ENCODE measurements around the gene ZHX3. TPM values are rescaled to one million over a fixed set of nuclear protein-coding genes. Genes with fewer than 3 reads are reported as not detected.

Gene ZHX3
- total RNA-seq, 4 donors from 2014 or later, result 89.3 to 173 (median 156) TPM

DNA sequence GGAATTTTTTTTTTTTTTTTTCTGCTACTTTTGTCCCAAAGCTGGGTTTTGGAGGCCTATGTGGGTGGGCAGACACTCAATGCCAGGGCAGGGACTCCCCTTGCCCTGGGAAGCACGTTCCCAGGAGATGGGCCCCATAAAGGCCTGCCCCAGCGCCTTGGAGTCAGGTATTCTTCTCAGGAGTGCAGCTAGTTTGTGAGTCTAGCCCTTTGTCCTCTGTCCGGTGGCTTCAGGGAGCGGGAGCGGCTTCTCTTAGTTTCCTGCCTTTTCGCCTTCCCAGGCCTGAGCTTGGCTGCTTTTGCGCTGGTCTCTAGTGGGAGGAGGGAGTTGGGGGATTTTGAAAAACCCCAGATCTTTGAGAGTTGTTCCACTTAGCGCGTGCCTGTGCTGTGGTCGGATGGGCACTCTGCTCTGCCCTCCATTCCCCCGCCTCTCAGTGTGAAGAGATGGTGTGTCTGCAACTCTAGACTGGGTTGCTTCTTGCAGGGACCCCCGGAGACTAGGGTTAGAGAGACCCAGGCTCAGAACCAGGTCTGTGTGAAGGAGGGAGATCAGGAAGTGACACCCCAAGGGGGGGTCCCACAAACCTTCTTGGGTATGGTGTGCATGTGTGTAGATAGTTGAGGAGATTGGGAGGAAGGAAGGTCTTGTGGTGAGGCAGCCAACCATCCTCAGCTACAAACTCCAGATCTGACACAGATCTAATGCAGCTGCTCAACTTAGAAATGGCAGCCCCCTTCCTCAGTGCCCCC lies 178.9 kb downstream of the ZHX3 start:
- WGBS, result 9% methylated on average over 12 of the region's 12 CpGs
- Histone ChIP-seq H3K4me3 (peak overlapping the region; percentile 79 to 93 (median 90)), H3K9me3 (no peaks in the 10 kb centered on the region), H3K4me1 (peaks cover 51 to 78% (median 74%) of the 10 kb centered on the region in 4 donors), H3K27me3 (no peaks in the 10 kb centered on the region), H3K27ac (replicated peaks in 1 of 4) (peak overlapping the region; percentile 95 to 97 (median 96)), H3K36me3 (no peaks in the 10 kb centered on the region)
- no peak for DNase-seq (ENCODE audit: extremely low spot score)
- TF ChIP-seq POLR2A (IDR thresholded peaks at IDR 0.05; ENCODE audit: low read depth), result no peak
- intact Hi-C loops (cut with DNase I), result loop anchor here (5.0 kb wide), 2 partner anchors 34 to 204 kb away; partner anchors contain the start of gene LPIN3

DNA sequence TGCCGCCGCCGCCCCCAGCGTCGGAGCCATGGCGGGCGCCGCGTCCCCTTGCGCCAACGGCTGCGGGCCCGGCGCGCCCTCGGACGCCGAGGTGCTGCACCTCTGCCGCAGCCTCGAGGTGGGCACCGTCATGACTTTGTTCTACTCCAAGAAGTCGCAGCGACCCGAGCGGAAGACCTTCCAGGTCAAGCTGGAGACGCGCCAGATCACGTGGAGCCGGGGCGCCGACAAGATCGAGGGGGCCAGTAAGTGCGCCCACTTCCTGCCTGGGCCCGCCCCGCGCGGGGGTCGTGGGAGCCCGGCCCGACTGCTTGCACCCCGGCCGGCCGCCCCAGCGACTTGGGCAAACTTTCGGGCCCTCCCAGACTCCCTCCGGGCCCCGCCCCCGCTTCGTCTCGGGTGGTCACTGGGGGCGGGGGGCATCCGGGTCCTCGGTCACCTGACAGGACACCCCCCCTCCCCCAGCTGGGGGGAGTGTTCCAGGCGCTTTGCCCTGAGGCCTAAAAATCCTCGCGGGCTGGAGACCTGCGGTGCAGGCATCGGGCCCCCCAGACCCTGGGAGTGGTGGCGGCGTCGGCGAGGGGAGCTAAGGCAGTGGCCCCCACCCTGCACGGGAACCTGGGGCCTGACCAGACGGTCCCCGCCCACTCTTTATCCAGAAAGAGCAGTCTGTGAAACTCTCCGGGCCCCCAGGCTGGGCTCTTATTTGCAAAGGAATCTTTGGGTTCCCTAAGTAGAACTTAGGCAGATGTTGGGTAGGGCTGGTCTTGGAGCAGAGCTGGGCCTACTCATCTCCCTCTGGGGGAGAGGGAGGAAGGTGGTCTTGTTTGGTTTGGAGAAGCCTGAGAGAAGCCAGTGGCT lies 179.7 kb downstream of the ZHX3 start:
- Histone ChIP-seq H3K4me1 (peaks cover 44 to 70% (median 66%) of the 10 kb centered on the region in 4 donors), H3K27me3 (no peaks in the 10 kb centered on the region), H3K9me3 (no peaks in the 10 kb centered on the region), H3K27ac (replicated peaks in 1 of 4) (peak overlapping the region; percentile 95 to 97 (median 96)), H3K4me3 (peak overlapping the region; percentile 79 to 93 (median 90)), H3K36me3 (no peaks in the 10 kb centered on the region)
- TF ChIP-seq, protein P1, sequence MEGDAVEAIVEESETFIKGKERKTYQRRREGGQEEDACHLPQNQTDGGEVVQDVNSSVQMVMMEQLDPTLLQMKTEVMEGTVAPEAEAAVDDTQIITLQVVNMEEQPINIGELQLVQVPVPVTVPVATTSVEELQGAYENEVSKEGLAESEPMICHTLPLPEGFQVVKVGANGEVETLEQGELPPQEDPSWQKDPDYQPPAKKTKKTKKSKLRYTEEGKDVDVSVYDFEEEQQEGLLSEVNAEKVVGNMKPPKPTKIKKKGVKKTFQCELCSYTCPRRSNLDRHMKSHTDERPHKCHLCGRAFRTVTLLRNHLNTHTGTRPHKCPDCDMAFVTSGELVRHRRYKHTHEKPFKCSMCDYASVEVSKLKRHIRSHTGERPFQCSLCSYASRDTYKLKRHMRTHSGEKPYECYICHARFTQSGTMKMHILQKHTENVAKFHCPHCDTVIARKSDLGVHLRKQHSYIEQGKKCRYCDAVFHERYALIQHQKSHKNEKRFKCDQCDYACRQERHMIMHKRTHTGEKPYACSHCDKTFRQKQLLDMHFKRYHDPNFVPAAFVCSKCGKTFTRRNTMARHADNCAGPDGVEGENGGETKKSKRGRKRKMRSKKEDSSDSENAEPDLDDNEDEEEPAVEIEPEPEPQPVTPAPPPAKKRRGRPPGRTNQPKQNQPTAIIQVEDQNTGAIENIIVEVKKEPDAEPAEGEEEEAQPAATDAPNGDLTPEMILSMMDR (IDR thresholded peaks at IDR 0.05), result no peak
- TF ChIP-seq POLR2AphosphoS5 (IDR thresholded peaks at IDR 0.05), result peak; percentile 64 to 68
- no peak for TF ChIP-seq POLR2A (IDR thresholded peaks at IDR 0.05; ENCODE audit: low read depth)
- TF ChIP-seq EP300 (IDR thresholded peaks at IDR 0.05), result no peak
- intact Hi-C loops (cut with DNase I), result loop anchor here (5.0 kb wide), 2 partner anchors 34 to 204 kb away; partner anchors contain the start of gene LPIN3
- no peak for DNase-seq (ENCODE audit: extremely low spot score)
- WGBS, result 6% methylated on average over 2 of the region's 66 CpGs

DNA sequence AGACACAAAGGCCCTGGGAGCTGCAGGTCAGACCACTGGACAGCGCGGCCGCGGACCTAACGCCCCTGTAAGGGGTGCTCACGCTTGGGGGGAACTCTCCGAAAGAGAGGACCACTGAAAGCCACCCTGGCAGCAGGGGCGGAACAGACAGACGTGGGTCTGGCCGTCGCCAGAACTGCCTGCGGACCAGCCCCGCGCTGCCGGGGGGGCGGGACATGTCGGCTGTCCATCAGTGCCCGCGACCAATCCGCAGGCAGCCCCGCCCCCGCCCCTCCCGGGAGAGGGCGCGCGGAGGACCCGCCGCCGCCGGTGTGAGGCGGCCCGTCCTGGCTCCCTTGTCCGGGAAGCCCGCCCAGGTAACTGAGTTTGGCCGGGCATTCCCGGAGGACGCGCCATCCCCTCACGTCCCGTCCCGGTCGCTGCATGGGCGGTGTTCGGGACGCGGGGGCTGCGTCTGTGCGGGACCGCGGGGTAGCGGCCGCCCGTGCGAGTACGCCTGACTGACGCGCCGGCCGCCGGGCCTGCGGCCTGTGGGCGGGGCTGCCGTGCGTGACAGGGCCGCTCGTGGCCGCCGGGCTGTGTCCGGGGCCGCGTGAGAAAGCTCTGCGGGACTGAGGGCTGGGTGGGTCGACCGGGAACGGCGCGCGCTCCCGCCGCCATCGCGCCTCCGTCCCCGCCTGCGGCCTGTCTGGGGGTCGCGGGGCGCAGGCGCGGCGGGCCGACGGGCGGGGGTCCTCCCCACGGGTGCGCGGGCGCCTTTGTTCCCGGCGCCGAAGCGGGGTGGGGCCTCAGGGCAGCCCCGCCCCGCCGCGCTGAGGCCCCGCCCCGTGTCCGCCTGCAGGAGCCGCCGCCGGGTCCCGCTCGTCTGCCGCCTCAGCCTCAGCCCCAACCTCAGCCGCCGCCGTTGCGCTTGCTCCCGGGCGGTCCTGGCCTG lies 180.6 kb downstream of the ZHX3 start, which contains the start of gene PLCG1:
PLCG1 (plus strand) TSS at position 864 of the 934 bp plus-strand sequence. CDS start 99 bp downstream, outside the sequence.
- DNase-seq (ENCODE audit: extremely low spot score), result peak; percentile 95
- intact Hi-C loops (cut with DNase I), result loop anchor here (5.0 kb wide), 2 partner anchors 35 to 205 kb away; partner anchors contain the start of gene LPIN3
- WGBS, result 0% methylated on average over 8 of the region's 121 CpGs

DNA sequence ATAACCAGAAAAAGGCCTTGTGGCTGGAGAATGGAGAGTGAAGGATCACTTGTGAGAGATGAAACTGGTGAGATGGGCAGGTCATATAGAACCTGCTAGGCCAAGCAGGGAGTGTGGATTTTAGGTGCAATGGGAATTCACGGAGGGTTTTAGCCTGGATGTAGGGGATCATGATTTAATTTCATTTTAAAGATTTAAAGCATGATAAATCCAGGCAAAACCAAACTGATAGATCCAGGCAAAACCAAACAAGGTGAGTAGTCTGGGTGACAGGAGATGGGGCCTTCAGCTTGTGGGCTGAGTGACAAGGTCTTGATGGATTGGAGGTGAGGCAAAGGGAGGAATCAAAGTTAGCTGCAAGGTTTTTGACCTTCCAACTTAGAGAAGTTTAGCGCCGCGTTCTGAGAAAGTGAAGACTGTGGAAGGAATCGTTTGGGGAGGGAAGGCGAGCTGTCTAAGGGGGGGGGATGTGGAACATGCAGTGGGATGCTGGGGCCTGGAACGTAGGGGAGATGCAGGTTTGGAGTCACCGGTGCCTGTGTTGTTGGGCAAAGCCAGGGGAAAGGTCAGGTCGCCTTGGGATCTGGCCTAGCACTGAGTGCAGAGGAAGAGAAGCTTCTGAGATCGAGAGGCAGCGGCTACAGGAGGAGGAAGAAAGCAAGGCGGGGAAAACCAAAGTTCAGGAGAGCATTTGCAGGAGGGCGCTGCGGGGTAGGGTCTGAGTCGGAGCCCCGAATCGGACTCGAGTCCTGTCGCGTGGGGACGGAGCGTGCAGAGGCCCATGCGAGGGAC lies 181.4 kb downstream of the ZHX3 start:
- Histone ChIP-seq H3K36me3 (no peaks in the 10 kb centered on the region), H3K27ac (replicated peaks in 1 of 4) (peak overlapping the region; percentile 95 to 97 (median 96)), H3K4me1 (peaks cover 26 to 52% (median 48%) of the 10 kb centered on the region in 4 donors), H3K4me3 (peak overlapping the region; percentile 79 to 93 (median 90)), H3K27me3 (no peaks in the 10 kb centered on the region), H3K9me3 (no peaks in the 10 kb centered on the region)
- intact Hi-C loops (cut with DNase I), result loop anchor here (5.0 kb wide), 2 partner anchors 36 to 206 kb away; partner anchors contain the start of gene LPIN3
- no peak for DNase-seq (ENCODE audit: extremely low spot score)
- TF ChIP-seq EP300 (IDR thresholded peaks at IDR 0.05) (no peak), POLR2A (IDR thresholded peaks at IDR 0.05; ENCODE audit: low read depth) (no peak), POLR2AphosphoS5 (IDR thresholded peaks at IDR 0.05) (no peak)
- TF ChIP-seq, protein P1 (IDR thresholded peaks at IDR 0.05), result no peak
- 34% methylated on average over 23 of the region's 23 CpGs for WGBS

More for the DNA sequence above, 180.6 kb downstream of the ZHX3 start, which contains the start of gene PLCG1:
- TF ChIP-seq, protein P1 (IDR thresholded peaks at IDR 0.05), result no peak
- TF ChIP-seq POLR2AphosphoS5 (IDR thresholded peaks at IDR 0.05) (peak; percentile 82 to 90), POLR2A (IDR thresholded peaks at IDR 0.05; ENCODE audit: low read depth) (peak; percentile 61), EP300 (IDR thresholded peaks at IDR 0.05) (no peak)
- Histone ChIP-seq H3K4me3 (peak within 1 kb of the TSS; percentile 79 to 93 (median 90)), H3K4me1 (peaks cover 35 to 61% (median 57%) of the 10 kb centered on the region in 4 donors), H3K9me3 (no peaks in the 10 kb centered on the region), H3K27me3 (no peaks in the 10 kb centered on the region), H3K27ac (replicated peaks in 1 of 4) (peak within 1 kb of the TSS; percentile 95 to 97 (median 96)), H3K36me3 (no peaks in the 10 kb centered on the region)

All from esophagus muscularis mucosa (tissue), 4 donors.